DMS114 treated with DMSO at 0.1 percent for 48 hours (cell line): Measurements from ENCODE around the gene PYGB.
"Not testable (repeated sequence)": the region's sequence is repeated elsewhere in the genome, so short reads cannot be mapped to it uniquely, and the experiment has no call there.

Experiments used
- DNase-seq: peaks from one replicate; lab custom pipeline; 2025; ENCODE audit not compliant: unreplicated experiment; lab: John Stamatoyannopoulos, UW

The PYGB gene

DNA sequence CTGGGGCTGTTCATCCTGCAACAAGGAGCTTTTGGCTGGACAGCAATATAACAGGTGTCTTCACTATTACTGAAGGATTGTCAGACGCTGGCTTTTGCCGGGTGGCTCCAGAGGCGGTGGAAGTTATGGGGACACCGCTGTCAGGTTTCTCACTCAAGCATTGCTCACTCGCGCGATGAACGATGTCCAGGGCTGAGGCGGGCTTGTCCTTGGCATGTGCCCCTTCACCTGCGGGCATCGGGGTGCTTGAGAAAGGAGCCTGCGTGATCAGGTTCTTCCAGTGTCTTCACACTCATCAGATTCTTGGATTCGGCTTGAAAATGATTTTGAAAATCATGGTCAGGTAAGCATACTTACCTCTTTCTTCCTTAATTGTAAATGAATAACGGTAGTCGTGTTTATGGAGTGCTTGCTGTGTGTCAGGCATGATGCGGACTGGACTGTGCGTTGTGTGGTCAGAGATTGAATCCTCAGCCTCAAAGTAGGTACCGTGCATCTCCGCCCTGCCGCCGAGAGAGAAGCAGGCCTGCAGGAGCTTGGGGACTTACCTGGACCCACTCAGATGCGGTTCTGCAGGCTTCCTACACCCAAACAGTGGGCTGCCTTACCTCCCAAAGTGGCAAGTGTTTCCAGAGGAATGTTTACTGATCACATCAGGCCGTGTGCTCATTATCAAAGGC, 18.3 kb upstream of the PYGB start:
- no peak for DNase-seq

DNA sequence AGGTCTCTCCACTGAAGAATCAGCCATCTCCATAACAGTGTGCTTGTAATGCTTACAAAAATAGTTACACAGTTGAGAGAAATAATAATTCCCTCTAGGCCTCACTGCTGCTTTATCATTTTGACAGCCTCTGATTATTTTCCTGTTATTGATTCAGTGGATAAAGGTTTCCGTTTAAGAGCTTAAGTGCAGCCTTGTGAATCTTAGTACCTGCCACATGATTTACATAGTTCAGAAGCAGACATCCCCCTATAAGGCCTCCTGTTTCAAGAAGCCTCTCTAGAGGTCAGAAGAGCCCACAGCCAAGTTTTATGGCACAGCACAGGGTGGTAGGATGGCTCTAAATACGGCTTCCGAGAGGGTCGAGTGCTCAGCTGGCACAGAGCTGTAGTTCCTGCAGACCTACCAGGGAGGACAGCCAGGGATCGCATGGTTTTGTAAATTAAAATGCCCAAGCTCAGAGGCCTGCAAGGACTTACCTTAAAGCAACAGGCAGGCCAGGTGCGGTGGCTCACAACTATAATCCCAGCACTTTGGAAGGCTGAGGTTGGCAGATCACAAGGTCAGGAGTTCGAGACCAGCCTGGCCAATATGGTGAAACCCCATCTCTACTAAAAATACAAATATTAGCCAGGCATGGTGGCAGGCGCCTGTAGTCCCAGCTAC, 17.6 kb upstream of the PYGB start:
- DNase-seq = no peak

DNA sequence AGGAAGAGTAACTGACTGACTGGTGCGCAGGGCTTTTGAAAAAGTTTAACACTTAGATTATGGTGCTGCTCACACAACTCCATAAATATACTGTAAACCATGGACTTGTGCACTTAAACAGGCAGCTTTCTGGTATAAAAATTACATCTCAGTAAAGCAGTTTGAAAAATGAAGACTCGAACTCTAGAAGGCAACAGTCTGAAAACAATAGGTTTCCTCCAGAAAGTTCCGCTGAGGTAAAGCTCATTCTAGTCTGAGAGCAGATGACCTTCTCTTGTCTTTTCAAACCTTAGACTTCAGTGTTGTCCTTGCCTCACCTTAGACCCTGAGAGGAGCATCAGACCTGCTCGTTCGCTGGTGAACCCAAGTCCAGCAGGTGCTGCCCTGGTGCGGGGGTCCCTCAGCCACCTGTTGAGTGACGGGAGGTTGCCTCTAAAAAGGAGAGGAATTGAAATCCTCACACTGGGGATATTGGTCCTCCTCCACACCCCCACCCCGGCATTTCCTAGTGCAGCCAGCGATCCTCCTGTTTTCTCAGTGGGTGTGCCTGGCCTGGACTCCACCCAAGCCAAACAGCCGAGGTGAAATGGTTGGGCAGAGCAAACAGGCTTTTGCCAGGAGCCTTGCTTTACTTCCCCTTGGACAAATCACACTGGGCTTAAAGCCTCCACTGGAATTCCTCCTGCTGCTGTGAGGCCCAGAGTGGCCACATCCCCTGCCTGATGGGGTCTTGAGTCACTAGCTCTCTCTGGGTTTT, 14.7 kb upstream of the PYGB start:
- DNase-seq = no peak

DNA sequence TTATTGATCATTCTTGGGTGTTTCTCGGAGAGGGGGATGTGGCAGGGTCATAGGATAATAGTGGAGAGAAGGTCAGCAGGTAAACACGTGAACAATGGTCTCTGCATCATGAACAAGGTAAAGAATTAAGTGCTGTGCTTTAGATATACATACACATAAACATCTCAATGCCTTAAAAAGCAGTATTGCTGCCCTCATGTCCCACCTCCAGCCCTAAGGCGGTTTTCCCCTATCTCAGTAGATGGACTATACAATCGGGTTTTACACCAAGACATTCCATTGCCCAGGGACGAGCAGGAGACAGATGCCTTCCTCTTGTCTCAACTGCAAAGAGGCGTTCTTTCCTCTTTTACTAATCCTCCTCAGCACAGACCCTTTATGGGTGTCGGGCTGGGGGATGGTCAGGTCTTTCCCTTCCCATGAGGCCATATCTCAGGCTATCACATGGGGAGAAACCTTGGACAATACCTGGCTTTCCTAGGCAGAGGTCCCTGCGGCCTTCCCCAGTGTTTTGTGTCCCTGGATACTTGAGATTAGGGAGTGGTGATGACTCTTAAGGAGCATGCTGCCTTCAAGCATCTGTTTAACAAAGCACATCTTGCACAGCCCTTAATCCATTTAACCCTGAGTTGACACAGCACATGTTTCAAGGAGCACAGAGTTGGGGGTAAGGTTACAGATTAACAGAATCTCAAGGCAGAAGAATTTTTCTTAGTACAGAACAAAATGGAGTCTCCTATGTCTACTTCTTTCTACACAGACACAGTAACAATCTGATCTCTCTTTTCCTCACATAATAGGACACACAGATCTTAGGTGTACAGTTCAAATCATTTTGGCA, 13.7 kb upstream of the PYGB start:
- not testable (repeated sequence) for DNase-seq

DNA sequence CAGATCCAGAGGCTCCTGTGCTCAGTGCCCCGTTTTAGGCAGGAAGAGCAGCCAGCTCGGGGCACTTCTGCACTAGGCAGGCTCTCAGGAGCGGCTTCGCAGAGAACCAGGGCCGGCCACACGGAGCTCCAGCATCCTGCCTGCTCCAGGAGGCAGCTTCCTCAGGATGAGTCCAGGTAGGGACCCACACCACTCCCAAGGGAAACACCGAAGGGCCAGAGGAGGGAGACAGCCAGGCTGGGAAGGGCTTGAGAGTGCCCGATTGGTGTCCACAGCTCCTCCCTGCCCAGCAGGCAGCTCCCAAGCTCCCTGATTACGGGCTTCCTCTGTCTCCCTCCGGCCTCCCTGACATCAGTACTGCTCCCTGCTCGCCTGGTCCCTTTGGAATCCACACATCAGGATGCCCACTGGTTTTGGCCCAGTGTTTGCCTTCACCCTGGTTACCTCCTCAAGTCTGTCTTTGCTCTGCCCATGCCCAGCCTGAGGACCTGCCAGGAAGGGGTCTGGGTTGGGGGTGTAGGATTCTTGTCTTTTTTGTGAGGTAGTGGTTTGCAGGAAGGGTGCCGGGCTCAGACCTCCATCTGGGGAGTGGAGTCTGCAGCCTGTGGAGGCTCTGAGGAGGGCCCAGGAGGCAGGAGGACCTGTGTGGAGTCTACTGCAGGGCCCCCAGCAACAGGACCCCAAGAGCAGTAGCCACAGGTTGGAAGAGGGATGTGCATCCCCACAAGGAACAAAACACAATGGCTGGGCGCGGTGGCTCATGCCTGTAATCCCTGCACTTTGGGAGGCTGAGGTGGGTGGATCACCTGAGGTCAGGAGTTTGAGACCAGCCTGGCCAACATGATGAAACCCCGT, 11.2 kb upstream of the PYGB start:
- DNase-seq = no peak

DNA sequence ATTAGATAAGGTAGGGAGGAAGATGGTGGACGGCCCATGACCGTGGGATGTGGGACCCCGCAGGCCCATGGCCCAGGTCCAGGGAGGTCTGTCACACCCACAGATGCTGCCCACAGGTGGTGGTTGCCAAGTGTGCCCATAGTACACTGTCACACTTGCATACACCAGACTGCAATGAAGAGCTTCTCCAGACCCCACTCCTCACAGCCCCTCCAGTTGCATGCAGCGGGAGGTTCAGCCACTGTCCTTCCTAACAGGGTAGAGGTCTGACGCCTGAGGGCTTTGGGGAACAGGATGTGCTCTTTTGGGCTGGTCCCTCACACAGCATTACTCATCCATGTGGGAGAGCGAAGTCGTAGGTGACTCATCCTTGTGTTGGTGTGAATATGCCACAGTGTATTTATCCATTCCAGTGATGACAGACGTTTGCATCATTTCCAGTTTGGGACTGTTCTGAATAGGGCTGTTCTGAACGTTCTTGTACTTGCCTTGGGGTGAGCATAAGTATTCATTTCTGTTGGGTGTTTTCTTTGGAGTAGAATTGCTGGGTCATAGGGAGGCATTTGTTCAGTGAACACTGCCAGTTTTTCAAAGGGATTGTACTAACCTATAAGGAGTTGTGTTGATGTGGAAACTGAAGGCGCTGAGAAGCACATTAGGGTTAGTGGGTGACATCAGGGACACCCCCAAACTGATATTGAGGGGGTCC, 10.1 kb upstream of the PYGB start:
- no peak for DNase-seq

DNA sequence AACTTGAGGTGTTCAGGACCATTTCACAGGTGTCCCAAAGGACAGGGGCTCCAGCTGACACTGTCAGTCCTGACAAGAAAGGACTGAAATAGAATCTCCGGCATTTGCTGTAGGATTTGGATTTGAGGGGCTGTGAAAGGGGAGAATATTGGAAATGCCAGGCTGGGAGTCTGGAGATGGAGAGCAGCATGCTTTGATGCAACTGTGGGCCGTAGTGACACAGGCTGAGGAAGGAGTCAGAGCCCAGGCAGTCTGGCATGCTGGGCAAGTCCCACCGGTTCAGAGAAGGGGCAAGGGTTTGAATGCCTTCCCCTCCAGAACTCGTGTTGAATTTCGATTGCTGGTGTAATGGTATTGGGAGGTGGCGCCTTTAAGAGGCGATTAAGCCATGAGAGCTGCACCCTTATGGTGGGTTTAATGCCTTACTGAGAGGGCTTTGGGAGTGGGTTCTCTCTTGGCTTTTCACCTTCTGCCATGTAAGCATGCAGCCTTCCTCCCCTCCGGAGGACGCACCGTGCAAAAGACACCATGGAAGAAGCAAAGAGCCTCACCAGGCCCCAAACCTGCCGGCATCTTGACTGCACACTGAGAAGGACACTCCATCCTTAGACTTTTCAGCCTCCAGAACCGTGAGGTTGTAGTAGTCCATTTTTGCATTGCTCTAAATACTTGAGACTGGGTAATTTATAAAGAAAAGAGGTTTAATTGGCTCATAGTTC, 9.4 kb upstream of the PYGB start:
- no peak for DNase-seq

DNA sequence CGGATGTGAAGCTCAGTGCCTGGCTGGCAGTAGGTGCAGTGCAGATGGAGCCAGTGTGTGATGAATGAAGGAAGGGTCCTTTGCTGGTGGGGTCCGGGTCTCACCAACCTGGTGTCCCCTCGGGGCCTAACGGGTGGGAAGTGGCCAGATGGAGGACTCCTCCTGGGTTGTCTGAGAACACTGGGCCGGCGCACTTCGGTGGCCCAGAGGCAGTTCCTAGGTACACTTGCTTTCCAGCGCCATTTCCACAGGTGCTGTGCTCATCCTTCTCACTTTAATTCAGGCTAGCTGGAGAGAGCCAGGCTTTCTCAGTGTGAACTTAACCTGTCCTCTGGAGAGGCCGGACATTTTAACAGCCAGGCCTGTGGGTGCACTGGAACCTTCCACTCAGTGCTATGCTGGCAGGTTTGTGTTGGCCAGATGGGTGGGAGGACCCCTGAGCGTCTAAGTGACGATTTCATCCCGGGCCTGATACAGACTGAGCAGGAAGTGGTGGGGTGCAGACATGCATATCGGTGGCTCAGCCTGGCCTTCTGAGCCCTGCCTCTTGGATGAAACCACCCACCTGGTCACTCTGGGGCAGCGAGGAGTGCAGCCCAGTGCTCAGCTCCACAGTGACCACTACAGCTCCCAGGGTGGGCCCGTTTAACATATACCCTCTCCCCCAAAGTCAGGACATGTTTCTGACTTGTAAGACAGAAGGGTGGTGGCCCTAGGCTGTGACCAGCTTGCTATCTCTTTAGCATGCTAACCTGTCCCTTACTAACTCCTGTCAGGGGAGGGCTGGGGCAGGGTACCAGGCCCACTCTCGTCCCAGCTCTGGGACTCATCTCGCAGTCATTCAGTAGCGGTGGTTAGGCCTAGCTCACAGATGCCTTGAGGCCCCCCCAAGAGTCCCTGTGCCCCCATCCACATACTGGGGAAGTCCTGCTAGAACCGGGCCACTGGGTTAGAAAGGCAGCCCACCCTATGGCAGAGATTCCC, 8.2 kb upstream of the PYGB start:
- no peak for DNase-seq

DNA sequence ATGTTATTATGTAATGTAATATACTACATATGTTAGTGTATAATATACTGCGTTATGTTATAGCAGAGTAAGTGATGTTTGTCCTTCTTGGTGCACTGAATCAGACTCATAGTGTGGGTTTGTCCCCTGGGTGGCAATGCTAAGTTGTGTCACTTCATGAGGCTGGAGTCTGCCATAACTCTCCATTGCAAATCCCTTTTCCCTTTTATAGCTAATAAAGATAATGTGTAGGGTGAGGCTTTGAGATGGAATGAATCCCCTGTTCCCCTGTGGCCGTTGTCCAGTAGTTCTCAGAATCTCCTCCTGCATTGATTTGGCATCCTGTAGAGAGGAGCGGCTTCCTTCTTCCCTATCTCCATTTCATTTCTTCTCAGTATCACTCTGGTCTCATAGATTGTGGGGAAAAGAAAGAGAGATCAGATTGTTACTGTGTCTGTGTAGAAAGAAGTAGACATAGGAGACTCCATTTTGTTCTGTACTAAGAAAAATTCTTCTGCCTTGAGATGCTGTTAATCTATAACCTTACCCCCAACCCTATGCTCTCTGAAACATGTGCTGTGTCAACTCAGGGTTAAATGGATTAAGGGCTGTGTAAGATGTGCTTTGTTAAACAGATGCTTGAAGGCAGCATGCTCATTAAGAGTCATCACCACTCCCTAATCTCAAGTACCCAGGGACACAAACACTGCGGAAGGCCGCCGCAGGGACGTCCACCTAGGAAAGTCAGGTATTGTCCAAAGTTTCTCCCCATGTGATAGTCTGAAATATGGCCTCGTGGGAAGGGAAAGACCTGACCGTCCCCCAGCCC, 6.8 kb upstream of the PYGB start:
- not testable (repeated sequence) for DNase-seq

DNA sequence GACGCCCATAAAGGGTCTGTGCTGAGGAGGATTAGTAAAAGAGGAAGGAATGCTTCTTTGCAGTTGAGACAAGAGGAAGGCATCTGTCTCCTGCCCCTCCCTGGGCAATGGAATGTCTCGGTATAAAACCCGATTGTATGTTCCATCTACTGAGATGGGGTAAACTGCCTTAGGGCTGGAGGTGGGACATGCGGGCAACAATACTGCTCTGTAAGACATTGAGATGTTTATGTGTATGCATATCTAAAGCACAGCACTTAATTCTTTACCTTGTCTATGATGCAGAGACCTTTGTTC, 6.3 kb upstream of the PYGB start:
- not testable (repeated sequence) for DNase-seq

DNA sequence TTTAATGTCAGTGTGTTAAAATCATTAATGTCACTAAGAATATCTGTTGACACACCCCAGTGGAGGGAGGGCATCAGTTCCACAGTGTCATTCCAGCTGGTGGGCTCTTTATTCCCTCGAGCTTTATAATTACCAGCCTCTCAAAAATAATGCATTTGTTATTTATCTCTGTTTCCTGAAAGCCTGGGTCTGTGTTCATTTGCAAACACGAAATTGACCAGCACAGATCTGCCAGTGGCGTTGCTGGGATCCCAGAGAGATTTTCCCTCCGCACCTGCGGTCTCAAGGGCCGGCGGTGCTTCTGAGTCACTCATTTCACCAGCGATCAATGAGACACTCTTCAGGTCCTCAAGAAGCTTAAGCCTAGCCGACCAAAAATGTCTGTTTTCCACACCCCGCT, 5.7 kb upstream of the PYGB start:
- DNase-seq = no peak

DNA sequence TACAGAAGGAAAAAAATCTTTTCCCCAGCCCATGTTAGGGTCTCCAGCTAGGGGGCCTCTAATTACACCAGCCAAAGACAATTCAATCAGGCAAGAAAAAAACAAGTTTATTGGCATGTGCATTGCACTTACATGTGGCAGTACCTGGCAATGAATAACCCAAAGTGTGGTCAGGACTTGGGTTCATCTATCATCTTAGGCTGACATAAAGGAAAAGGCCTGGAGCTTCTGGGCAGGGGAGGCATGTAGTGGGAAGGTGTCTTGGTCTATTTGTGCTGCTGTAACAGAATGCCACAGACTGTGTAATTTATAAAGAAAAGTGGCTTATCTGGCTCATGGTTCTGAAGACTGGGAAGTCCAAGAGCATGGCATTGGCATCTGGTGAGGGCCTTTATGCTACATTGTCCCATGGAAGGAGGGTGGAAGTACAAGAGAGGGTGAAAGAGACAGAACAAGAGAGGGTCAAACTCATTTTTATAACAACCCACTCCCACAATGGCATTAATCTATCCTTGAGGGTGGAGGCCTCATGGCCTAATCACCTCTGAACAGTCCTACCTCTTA, 4.4 kb upstream of the PYGB start:
- no peak for DNase-seq

DNA sequence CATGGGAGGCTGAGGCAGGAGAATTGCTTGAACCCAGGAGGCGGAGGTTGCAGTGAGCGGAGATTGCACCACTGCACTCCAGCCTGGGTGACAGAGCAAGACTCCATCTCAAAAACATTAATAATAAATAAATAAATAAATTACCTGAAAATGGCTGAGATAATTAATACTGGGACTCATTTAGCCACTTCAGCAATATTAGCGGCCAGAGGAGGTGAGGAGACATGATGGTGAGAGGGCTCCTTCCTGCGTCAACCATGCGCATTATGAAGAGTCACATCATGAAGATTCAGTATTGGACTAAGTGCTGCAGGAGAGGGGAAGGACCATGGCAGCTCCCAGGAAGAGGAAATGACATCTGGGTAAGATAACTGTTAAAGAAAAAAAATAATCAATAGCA, 2.9 kb upstream of the PYGB start:
- no peak for DNase-seq

DNA sequence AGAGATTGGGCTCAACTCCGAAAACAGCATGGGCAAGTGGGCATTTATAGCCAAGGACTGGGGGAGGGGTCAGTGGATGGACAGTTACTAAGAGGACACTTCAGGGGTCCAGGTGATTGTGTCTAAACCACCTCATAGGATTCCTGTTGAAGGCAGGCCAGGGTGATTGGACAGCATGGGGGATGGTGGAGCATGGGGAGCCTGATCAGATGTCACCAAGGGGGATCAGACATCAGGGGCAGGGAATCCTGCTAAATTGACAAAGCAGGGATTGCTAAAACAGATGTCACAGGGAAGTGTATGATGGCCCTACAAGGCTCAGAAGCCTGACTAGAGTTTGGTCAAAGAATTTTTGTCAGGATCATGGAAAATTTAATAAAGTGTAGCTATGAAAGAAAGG, 2.4 kb upstream of the PYGB start:
- no peak for DNase-seq

DNA sequence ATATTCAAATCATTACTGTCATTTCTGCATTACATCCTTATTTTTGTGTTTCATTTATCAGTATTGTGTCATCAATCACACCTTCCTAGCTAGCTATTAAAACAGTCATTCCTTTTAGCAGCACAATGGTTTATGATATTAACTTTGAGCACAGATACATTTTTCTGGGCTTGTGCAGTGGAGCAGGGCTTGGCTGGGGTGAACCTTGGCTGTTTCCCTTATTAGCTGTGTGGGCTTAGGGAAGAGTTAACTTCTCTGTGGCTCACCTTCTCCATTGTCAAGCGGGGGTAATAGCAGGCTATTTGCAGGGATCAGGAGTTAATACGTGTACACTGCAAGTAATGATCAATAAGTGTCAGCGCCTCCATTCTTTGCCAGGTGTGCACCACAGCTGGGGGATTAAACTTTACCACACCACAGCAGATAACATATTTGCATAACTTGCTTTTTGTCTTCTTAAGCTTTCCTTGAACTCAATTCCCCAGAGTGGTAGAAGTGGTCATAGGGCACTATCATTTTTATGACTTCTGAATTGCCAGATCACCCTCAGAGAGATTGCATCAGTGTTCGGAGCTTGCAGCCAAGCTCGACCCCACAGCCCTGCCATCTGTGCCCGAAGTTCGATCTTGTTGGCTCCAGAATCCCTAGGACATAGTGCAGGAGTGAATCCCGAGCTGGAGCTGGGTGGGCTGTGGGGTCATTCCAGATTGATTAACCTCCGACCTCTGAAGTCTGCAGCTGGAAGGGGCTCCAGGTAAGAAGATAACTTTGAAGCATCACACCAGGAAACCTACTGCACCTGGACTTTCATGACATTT, 1.5 kb upstream of the PYGB start:
- DNase-seq = no peak

DNA sequence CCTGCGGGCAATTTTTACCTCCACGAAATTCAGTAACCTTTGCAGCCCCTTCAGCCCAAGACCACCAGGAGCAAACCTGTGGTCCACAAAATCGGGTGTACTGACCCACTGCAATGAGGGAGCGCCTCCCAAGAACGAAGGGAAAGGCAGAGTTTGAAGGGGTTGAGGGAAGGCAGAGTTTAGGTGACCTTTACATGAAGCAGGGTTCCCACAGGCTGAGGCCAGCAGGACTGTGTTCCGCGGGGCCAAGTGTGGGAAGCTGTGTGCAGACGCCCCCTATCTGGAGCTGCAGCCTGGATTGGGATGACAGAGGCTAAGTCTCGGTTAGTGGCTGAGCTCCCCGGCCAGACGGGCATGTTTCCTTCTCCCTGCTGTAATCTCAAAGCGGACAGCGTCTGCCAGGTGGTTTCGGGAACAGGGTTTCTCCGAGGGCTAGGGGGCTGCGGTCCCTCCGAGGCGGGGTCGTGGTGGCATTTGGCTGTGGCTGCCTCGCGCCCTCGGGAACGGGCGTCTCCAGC, 826 bp upstream of the PYGB start:
- DNase-seq = peak; percentile 29
